Keratinocyte (primary cell): ENCODE data around the gene AAGAB. TPM values are rescaled to one million over a fixed set of nuclear protein-coding genes. Genes with fewer than 3 reads are reported as not detected.

Source experiments
- DNase-seq: peaks from one replicate; pipeline ENCODE4 v3.0.0-alpha.2; 2011; ENCODE audit warnings: low read depth, missing footprints, low spot score
- FAIRE-seq: peaks from 2 replicates; lab custom pipeline; 2011; peaks lifted over from hg19 to GRCh38; lab: Jason Lieb, UNC
- H2AFZ ChIP-seq: 2 replicates; pipeline ENCODE4 v1.6.0; 2012; ENCODE audit warnings: low read length, control low read depth, inconsistent platforms; ENCODE audit not compliant: control insufficient read depth
- H3K27ac ChIP-seq: 2 replicates; pipeline ENCODE4 v1.5.1; 2011; ENCODE audit warnings: low read length; ENCODE audit not compliant: control insufficient read depth, insufficient read depth
- H3K27me3 ChIP-seq: 3 replicates; pipeline ENCODE4 v1.6.0; 2011; ENCODE audit warnings: low read length; ENCODE audit not compliant: control insufficient read depth, insufficient read depth; ENCODE audit errors: extremely low read depth
- H3K36me3 ChIP-seq, 2 experiments: 2 replicates in 1 of 2; 3 replicates in 1 of 2; pipeline ENCODE4 v1.5.1; 2011; ENCODE audit warnings: low read length in 2 of 2, mild to moderate bottlenecking in 1 of 2; ENCODE audit not compliant: control insufficient read depth in 2 of 2, insufficient read depth in 2 of 2; ENCODE audit errors: extremely low read depth in 1 of 2
- H3K4me1 ChIP-seq: 3 replicates; pipeline ENCODE4 v1.5.1; 2011; ENCODE audit warnings: low read length; ENCODE audit not compliant: control insufficient read depth, insufficient read depth; ENCODE audit errors: extremely low read depth
- H3K4me2 ChIP-seq: 3 replicates; pipeline ENCODE4 v1.6.0; 2011; ENCODE audit warnings: low read depth, low read length; ENCODE audit not compliant: control insufficient read depth, insufficient read depth; ENCODE audit errors: extremely low read depth
- H3K4me3 ChIP-seq, 3 experiments: fragments of 200-600 bp in 1 of 3; sonication (generic) in 1 of 3; 2 replicates in 2 of 3; 3 replicates in 1 of 3; pipeline ENCODE4 v1.5.1; 2011 to 2016; ENCODE audit warnings: low read length in 3 of 3, mild to moderate bottlenecking in 3 of 3, control low read depth in 2 of 3, inconsistent platforms in 1 of 3, low read depth in 1 of 3, mixed read lengths in 1 of 3, mixed run types in 1 of 3, moderate library complexity in 1 of 3; ENCODE audit not compliant: control insufficient read depth in 2 of 3, insufficient read depth in 2 of 3; ENCODE audit errors: extremely low read depth in 1 of 3
- H3K79me2 ChIP-seq: 2 replicates; pipeline ENCODE4 v1.6.0; 2012; ENCODE audit warnings: low read length; ENCODE audit not compliant: control insufficient read depth, insufficient read depth
- H3K9ac ChIP-seq: 3 replicates; pipeline ENCODE4 v1.6.0; 2011; ENCODE audit warnings: low read length; ENCODE audit not compliant: control insufficient read depth, insufficient read depth; ENCODE audit errors: extremely low read depth
- H3K9me1 ChIP-seq: 3 replicates; pipeline ENCODE4 v1.6.0; 2011; ENCODE audit warnings: low read length; ENCODE audit not compliant: control insufficient read depth, insufficient read depth; ENCODE audit errors: extremely low read depth
- H3K9me3 ChIP-seq: 2 replicates; pipeline ENCODE4 v1.5.1; 2012; ENCODE audit warnings: low read depth, low read length; ENCODE audit not compliant: control insufficient read depth
- H4K20me1 ChIP-seq: 3 replicates; pipeline ENCODE4 v1.6.0; 2011; ENCODE audit warnings: low read length; ENCODE audit not compliant: control insufficient read depth, insufficient read depth; ENCODE audit errors: extremely low read depth
- EZH2 ChIP-seq: IDR thresholded peaks from one replicate; pipeline ENCODE4 v1.6.1; 2012; ENCODE audit warnings: inconsistent platforms, mild to moderate bottlenecking, low read length, moderate library complexity
- dilution Hi-C: fragments of 300-500 bp; cut with MboI; formaldehyde crosslinking; loops from one replicate; pipeline ENCODE4 v1.7.0; 2020; ENCODE audit warnings: low sequenced_read_pairs; ENCODE audit not compliant: extremely low pct_ligation_motif_present
- polyA plus RNA-seq, 5 experiments: library from polyadenylated mRNA; depleted of rRNA in 3 of 5; stranded (reverse) in 3 of 5; stranded (forward) in 1 of 5; unstranded in 1 of 5; fragments of >200 nt; gene quantifications; 1 replicate in 1 of 5; 2 replicates in 3 of 5; 3 replicates in 1 of 5; pipeline versions ENCODE4 v1.2.1 to v1.2.3, GENCODE V29; 2011 to 2012; ENCODE audit warnings: missing spikeins in 2 of 5, low read depth in 1 of 5, low replicate concordance in 1 of 5
- TF ChIP-seq, protein P1 (sequence below), 3 experiments: IDR thresholded peaks in 1 of 3; conservative IDR thresholded peaks in 1 of 3; optimal IDR thresholded peaks in 1 of 3; 2 replicates in 2 of 3; 3 replicates in 1 of 3; pipeline versions ENCODE3 to v1.5.1; 2011; ENCODE audit warnings: low read length in 3 of 3, mild to moderate bottlenecking in 3 of 3, moderate library complexity in 2 of 3, control low read depth in 1 of 3, inconsistent platforms in 1 of 3; ENCODE audit not compliant: insufficient read depth in 2 of 3; ENCODE audit errors: extremely low read depth in 1 of 3

The AAGAB gene
- polyA plus RNA-seq, 1 donor (not counting 4 experiments of a cell fraction or from before 2014, with no cell fraction given): 82.7 TPM

DNA sequence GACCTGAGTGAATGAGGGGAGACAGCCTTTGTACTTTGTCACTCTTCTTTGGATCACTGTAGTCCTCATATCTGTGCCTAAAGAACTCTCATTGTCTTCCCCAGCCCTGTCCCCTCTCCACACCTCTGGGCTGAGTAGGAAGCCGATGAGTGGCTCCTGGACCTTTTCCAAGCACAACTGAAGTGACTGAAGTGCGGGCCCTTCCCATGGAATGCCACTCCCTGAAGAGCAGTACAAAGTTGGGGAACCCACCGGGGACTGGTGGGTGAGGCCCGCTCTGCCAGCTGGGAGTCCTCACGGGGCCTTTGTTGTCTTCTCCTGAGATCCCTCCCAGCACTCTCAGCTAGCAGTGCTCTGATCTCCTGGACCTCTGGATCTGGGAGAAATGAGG, 90.1 kb downstream of the AAGAB start:
- Histone ChIP-seq H3K79me2 (peaks cover 50% of the 10 kb centered on the region), H4K20me1 (no peaks in the 10 kb centered on the region), H3K4me1 (peaks cover 40% of the 10 kb centered on the region), H3K4me2 (no peak overlapping the region), H2AFZ (no peak overlapping the region), H3K9me1 (peaks cover 2% of the 10 kb centered on the region), H3K9me3 (no peaks in the 10 kb centered on the region), H3K9ac (no peak overlapping the region), H3K4me3 (no peak overlapping the region), H3K27me3 (no peaks in the 10 kb centered on the region), H3K27ac (peak overlapping the region; percentile 23), H3K36me3 (peaks cover 26 to 45% of the 10 kb centered on the region in 2 experiments)
- DNase-seq (no peak), FAIRE-seq (no peak)
- no peak for TF ChIP-seq EZH2
- TF ChIP-seq, protein P1, sequence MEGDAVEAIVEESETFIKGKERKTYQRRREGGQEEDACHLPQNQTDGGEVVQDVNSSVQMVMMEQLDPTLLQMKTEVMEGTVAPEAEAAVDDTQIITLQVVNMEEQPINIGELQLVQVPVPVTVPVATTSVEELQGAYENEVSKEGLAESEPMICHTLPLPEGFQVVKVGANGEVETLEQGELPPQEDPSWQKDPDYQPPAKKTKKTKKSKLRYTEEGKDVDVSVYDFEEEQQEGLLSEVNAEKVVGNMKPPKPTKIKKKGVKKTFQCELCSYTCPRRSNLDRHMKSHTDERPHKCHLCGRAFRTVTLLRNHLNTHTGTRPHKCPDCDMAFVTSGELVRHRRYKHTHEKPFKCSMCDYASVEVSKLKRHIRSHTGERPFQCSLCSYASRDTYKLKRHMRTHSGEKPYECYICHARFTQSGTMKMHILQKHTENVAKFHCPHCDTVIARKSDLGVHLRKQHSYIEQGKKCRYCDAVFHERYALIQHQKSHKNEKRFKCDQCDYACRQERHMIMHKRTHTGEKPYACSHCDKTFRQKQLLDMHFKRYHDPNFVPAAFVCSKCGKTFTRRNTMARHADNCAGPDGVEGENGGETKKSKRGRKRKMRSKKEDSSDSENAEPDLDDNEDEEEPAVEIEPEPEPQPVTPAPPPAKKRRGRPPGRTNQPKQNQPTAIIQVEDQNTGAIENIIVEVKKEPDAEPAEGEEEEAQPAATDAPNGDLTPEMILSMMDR (optimal IDR thresholded peaks at IDR 0.05 in 1 of 3, IDR thresholded peaks at IDR 0.05 in 1 of 3, conservative IDR thresholded peaks at IDR 0.05 in 1 of 3; ENCODE audit: extremely low read depth in 1 of 3, insufficient read depth in 2 of 3, low read length in 3 of 3): no peak
- dilution Hi-C loops: no loop called here

DNA sequence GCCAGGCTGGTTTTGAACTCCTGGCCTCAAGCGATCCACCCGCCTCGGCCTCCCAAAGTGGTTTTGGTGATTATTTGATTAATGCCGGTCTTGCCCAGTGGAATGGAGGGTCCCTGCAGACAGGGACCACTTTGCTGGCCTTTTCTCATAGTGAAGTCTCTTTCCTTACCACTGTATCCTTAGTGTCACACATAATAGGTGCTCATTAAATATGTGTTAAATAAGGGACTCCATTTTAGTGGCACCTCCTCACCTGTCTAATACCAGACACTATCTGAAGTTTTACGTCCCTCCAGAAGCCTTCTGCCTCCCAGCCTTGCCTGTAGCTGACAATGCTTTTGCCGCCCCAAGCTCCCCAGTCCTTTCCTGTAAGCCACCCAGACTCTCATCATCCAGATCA, 91.3 kb downstream of the AAGAB start:
- Histone ChIP-seq H3K4me1 (peaks cover 38% of the 10 kb centered on the region), H3K27ac (no peak overlapping the region), H3K4me2 (no peak overlapping the region), H3K9me3 (no peaks in the 10 kb centered on the region), H3K9ac (no peak overlapping the region), H2AFZ (no peak overlapping the region), H3K79me2 (peaks cover 59% of the 10 kb centered on the region), H4K20me1 (no peaks in the 10 kb centered on the region), H3K9me1 (peaks cover 2% of the 10 kb centered on the region), H3K36me3 (peaks cover 18 to 43% of the 10 kb centered on the region in 2 experiments), H3K27me3 (no peaks in the 10 kb centered on the region), H3K4me3 (no peak overlapping the region)
- TF ChIP-seq, protein P1 (optimal IDR thresholded peaks at IDR 0.05 in 1 of 3, IDR thresholded peaks at IDR 0.05 in 1 of 3, conservative IDR thresholded peaks at IDR 0.05 in 1 of 3; ENCODE audit: extremely low read depth in 1 of 3, insufficient read depth in 2 of 3, low read length in 3 of 3): no peak
- TF ChIP-seq EZH2: no peak
- DNase-seq (no peak), FAIRE-seq (no peak)
- dilution Hi-C loops: no loop called here
